Endodermal cell (in vitro differentiated cells): ENCODE data around the gene RBBP6. TPM values are rescaled to one million over a fixed set of nuclear protein-coding genes. Genes with fewer than 3 reads are reported as not detected.
"Not testable (repeated sequence)": the region's sequence is repeated elsewhere in the genome, so short reads cannot be mapped to it uniquely, and the experiment has no call there.

ENCODE experiments used
- DNase-seq: peaks from one replicate; pipeline ENCODE4 v3.0.0-alpha.2; 2017
- H3K27ac ChIP-seq: 2 replicates; pipeline ENCODE4 v1.5.1; 2013; ENCODE audit warnings: mild to moderate bottlenecking, low read depth, low read length, moderate library complexity
- H3K27me3 ChIP-seq: 2 replicates; pipeline ENCODE4 v1.6.1; 2013; ENCODE audit warnings: mild to moderate bottlenecking, low read length, moderate library complexity; ENCODE audit not compliant: insufficient read depth, control insufficient read depth, poor library complexity, severe bottlenecking
- H3K36me3 ChIP-seq: 2 replicates; pipeline ENCODE4 v1.7.0; 2013; ENCODE audit warnings: mild to moderate bottlenecking, low read length, moderate library complexity; ENCODE audit not compliant: control insufficient read depth, insufficient read depth
- H3K4me1 ChIP-seq: one replicate; pipeline ENCODE4 v1.7.0; 2013; ENCODE audit warnings: low read length; ENCODE audit not compliant: control insufficient read depth, insufficient read depth
- H3K4me3 ChIP-seq: 2 replicates; pipeline ENCODE4 v1.5.1; 2013; ENCODE audit warnings: mild to moderate bottlenecking, low read length, moderate library complexity
- H3K9ac ChIP-seq: 2 replicates; pipeline ENCODE4 v1.6.1; 2013; ENCODE audit warnings: mild to moderate bottlenecking, low read length, moderate library complexity; ENCODE audit not compliant: poor library complexity, severe bottlenecking; ENCODE audit errors: extremely low read depth
- H3K9me3 ChIP-seq: 2 replicates; pipeline ENCODE4 v1.6.1; 2013; ENCODE audit warnings: mild to moderate bottlenecking, low read length, moderate library complexity; ENCODE audit not compliant: control insufficient read depth
- H3K27ac Mint-ChIP-seq: 2 replicates; pipeline ENCODE4 v1.8.0; 2020; ENCODE audit warnings: mixed read lengths
- H3K27me3 Mint-ChIP-seq: 2 replicates; pipeline ENCODE4 v1.8.0; 2021; ENCODE audit warnings: mild to moderate bottlenecking, mixed read lengths; ENCODE audit not compliant: insufficient read depth
- H3K36me3 Mint-ChIP-seq: 2 replicates; pipeline ENCODE4 v1.8.0; 2020; ENCODE audit warnings: low read depth, mixed read lengths
- H3K4me1 Mint-ChIP-seq: 2 replicates; pipeline ENCODE4 v1.8.0; 2020; ENCODE audit warnings: mixed read lengths
- H3K4me3 Mint-ChIP-seq: 2 replicates; pipeline ENCODE4 v1.8.0; 2020; ENCODE audit warnings: mild to moderate bottlenecking, moderate library complexity, mixed read lengths
- H3K9me3 Mint-ChIP-seq: 2 replicates; pipeline ENCODE4 v1.8.0; 2020; ENCODE audit warnings: mild to moderate bottlenecking, mixed read lengths
- CTCF ChIP-seq: fragments of 200-600 bp; sonication (generic); conservative IDR thresholded peaks from 2 replicates; pipeline ENCODE4 v1.5.0; 2021; ENCODE audit warnings: antibody characterized with exemption, mild to moderate bottlenecking
- WGBS, 2 experiments: methylation state at CpG; one replicate each; pipeline versions ENCODE4 v1.1.5 to v1.1.7; 2013; ENCODE audit warnings: missing lambda C conversion rate in 2 of 2, mixed read lengths in 1 of 2; ENCODE audit not compliant: insufficient coverage in 1 of 2, insufficient read length in 1 of 2; 5-methylcytosine and 5-hydroxymethylcytosine counted together
- total RNA-seq, 2 donors: library from RNA; stranded (reverse); fragmentation: NEBNext Ultra II Directional in 1 of 2; extraction: Animal tissue kit (Norgen Biotek cat#: 25700) in 1 of 2; gene quantifications; 2 replicates in 1 of 2; 3 replicates in 1 of 2; pipeline ENCODE4 v1.2.1, GENCODE V29; 2021

RBBP6 gene
- total RNA-seq, 2 donors from 2014 or later: 70.3 to 76.6 TPM

DNA sequence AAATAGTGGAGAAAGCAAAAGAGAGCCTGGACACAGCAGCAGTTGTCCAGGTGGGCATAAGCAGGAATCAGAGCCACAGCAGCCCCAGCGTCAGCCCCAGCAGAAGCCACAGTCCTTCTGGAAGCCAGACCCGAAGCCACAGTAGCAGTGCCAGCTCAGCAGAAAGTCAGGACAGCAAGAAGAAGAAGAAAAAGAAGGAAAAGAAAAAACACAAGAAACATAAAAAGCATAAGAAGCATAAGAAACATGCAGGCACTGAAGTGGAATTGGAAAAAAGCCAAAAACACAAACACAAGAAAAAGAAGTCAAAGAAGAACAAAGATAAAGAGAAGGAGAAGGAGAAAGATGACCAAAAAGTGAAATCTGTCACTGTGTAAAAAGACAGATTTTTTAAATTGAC lies 32.7 kb downstream of the RBBP6 start:
- Mint-ChIP-seq H3K36me3 (peaks cover 72% of the 10 kb centered on the region), H3K4me3 (no peak overlapping the region), H3K27ac (no peak overlapping the region), H3K9me3 (peaks cover 55% of the 10 kb centered on the region), H3K4me1 (peaks cover 2% of the 10 kb centered on the region), H3K27me3 (no peaks in the 10 kb centered on the region)
- Histone ChIP-seq H3K9me3 (peaks cover 51% of the 10 kb centered on the region), H3K36me3 (peaks cover 61% of the 10 kb centered on the region), H3K9ac (no peak overlapping the region), H3K27ac (no peak overlapping the region), H3K4me1 (no peaks in the 10 kb centered on the region), H3K27me3 (no peaks in the 10 kb centered on the region), H3K4me3 (no peak overlapping the region)
- no peak for TF ChIP-seq CTCF
- WGBS, 2 experiments: 95 to 100% methylated on average over 2 of the region's 2 CpGs
- DNase-seq: no peak

DNA sequence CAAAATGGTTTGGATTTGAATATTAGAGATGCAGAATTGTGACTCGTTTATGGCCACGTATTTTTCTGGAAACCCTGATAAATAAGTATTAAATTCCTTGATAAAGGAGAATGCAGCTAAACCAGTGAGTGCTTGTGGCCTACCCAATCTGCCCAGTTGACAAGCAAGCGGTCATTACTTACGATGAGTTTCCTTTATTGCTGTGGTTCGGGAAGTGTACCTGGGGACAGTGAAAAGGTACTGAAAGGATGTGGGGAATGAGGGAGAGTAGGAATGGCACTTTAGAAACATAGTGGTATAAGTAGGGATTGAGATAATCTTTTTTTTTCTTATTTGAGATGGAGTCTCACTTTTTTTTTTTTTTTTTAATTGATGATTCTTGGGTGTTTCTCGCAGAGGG lies 33.8 kb downstream of the RBBP6 start:
- 85 to 90% methylated on average over 5 of the region's 6 CpGs for WGBS, 2 experiments
- Histone ChIP-seq H3K9ac (no peak overlapping the region), H3K4me3 (no peak overlapping the region), H3K9me3 (peaks cover 48% of the 10 kb centered on the region), H3K4me1 (no peaks in the 10 kb centered on the region), H3K27me3 (no peaks in the 10 kb centered on the region), H3K36me3 (peaks cover 50% of the 10 kb centered on the region), H3K27ac (no peak overlapping the region)
- H3K4me3 Mint-ChIP-seq: no peak overlapping the region
- DNase-seq: no peak
- H3K27ac Mint-ChIP-seq: no peak overlapping the region
- H3K9me3 Mint-ChIP-seq: peaks cover 55% of the 10 kb centered on the region
- H3K27me3 Mint-ChIP-seq: no peaks in the 10 kb centered on the region
- H3K36me3 Mint-ChIP-seq: peaks cover 61% of the 10 kb centered on the region
- H3K4me1 Mint-ChIP-seq: peaks cover 2% of the 10 kb centered on the region
- no peak for TF ChIP-seq CTCF

DNA sequence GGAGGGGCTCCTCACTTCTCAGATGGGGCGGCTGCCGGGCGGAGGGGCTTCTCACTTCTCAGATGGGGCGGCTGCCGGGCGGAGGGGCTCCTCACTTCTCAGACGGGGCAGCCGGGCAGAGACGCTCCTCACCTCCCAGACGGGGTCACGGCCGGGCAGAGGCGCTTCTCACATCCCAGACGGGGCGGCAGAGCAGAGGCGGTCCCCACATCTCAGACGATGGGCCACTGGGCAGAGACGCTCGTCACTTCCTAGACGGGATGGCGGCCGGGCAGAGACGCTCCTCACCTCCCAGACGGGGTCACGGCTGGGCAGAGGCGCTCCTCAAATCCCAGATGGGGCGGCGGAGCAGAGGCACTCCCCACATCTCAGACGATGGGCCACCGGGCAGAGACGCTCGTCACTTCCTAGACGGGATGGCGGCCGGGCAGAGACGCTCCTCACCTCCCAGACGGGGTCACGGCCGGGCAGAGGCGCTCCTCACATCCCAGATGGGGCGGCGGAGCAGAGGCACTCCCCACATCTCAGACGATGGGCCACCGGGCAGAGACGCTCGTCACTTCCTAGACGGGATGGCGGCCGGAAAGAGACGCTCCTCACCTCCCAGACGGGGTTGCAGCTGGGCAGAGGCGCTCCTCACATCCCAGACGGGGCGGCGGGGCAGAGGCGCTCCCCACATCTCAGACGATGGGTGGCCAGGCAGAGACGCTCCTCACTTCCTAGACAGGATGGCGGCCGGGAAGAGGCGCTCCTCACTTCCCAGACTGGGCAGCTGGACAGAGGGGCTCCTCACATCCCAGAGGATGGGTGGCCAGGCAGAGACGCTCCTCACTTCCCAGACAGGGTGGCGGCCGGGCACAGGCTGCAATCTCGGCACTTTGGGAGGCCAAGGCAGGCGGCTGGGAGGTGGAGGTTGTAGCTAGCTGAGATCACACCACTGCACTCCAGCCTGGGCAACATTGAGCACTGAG lies 35.4 kb downstream of the RBBP6 start:
- H3K4me1 ChIP-seq, H3K27me3 ChIP-seq, H3K4me3 ChIP-seq, H3K27me3 Mint-ChIP-seq, H3K9ac ChIP-seq, H3K27ac Mint-ChIP-seq, H3K4me3 Mint-ChIP-seq, DNase-seq, H3K4me1 Mint-ChIP-seq, H3K27ac ChIP-seq: not testable (repeated sequence)
- Mint-ChIP-seq H3K9me3 (peaks cover 51% of the 10 kb centered on the region), H3K36me3 (peaks cover 44% of the 10 kb centered on the region)
- H3K9me3 ChIP-seq: peaks cover 32% of the 10 kb centered on the region
- WGBS, 2 experiments: 94 to 96% methylated on average over 14 to 61 of the region's 66 CpGs
- peaks cover 34% of the 10 kb centered on the region for H3K36me3 ChIP-seq

GRCh38 chr16:24575791-24576190 lies 36.4 kb downstream of the RBBP6 start:
- H3K4me3 Mint-ChIP-seq, H3K4me3 ChIP-seq, H3K27ac Mint-ChIP-seq, H3K27me3 Mint-ChIP-seq, H3K27me3 ChIP-seq, H3K4me1 ChIP-seq, DNase-seq, H3K9ac ChIP-seq, H3K27ac ChIP-seq, H3K4me1 Mint-ChIP-seq: not testable (repeated sequence)
- peaks cover 35% of the 10 kb centered on the region for H3K36me3 Mint-ChIP-seq
- Histone ChIP-seq H3K36me3 (peaks cover 24% of the 10 kb centered on the region), H3K9me3 (peaks cover 23% of the 10 kb centered on the region)
- 95 to 98% methylated on average over 3 to 4 of the region's 4 CpGs for WGBS, 2 experiments
- H3K9me3 Mint-ChIP-seq: peaks cover 47% of the 10 kb centered on the region
